MM.1S (cell line): ENCODE data around the gene FLG2.
"Not testable (repeated sequence)": the region's sequence is repeated elsewhere in the genome, so short reads cannot be mapped to it uniquely, and the experiment has no call there.

Experiments
- DNase-seq: peaks from one replicate; pipeline ENCODE4 v3.0.0-alpha.2; 2015
- H2AFZ ChIP-seq: fragments of 300-600 bp; sonication (generic); 2 replicates; pipeline ENCODE4 v1.6.0; 2016; ENCODE audit warnings: antibody characterized with exemption, low read length
- H3F3A ChIP-seq: fragments of 300-600 bp; sonication (generic); 2 replicates; pipeline ENCODE4 v1.6.1; 2016; ENCODE audit warnings: mild to moderate bottlenecking, antibody characterized with exemption, low read length, moderate library complexity, mixed read lengths; ENCODE audit not compliant: insufficient read depth
- H3K27ac ChIP-seq: fragments of 300-600 bp; sonication (generic); 2 replicates; pipeline ENCODE4 v1.5.1; 2016; ENCODE audit warnings: mild to moderate bottlenecking, low read length
- H3K27me3 ChIP-seq: fragments of 300-600 bp; sonication (generic); replicated peaks from 2 replicates; pipeline ENCODE4 v1.6.0; 2016; ENCODE audit warnings: low read length; ENCODE audit not compliant: insufficient read depth
- H3K36me3 ChIP-seq: fragments of 300-600 bp; sonication (generic); replicated peaks from 2 replicates; pipeline ENCODE4 v1.6.1; 2016; ENCODE audit warnings: mild to moderate bottlenecking, low read length, mixed read lengths; ENCODE audit not compliant: insufficient read depth
- H3K4me1 ChIP-seq: fragments of 300-600 bp; sonication (generic); 2 replicates; pipeline ENCODE4 v1.6.1; 2016; ENCODE audit warnings: low read length, mixed read lengths
- H3K4me2 ChIP-seq: fragments of 300-600 bp; sonication (generic); 2 replicates; pipeline ENCODE4 v1.6.0; 2016; ENCODE audit warnings: low read depth, low read length
- H3K4me3 ChIP-seq: fragments of 300-600 bp; sonication (generic); 2 replicates; pipeline ENCODE4 v1.5.1; 2016; ENCODE audit warnings: low read length, mixed read lengths
- H3K79me2 ChIP-seq: fragments of 300-600 bp; sonication (generic); 2 replicates; pipeline ENCODE4 v1.6.1; 2016; ENCODE audit warnings: mixed run types, low read length, mixed read lengths
- H3K9ac ChIP-seq: fragments of 300-600 bp; sonication (generic); 2 replicates; pipeline ENCODE4 v1.6.1; 2016; ENCODE audit warnings: low read length, mixed read lengths
- H3K9me2 ChIP-seq: fragments of 300-600 bp; sonication (generic); replicated peaks from 2 replicates; pipeline ENCODE4 v1.6.1; 2016; ENCODE audit warnings: mild to moderate bottlenecking, low read length, mixed read lengths; ENCODE audit not compliant: insufficient read depth
- H3K9me3 ChIP-seq: fragments of 300-600 bp; sonication (generic); replicated peaks from 2 replicates; pipeline ENCODE4 v1.6.1; 2016; ENCODE audit warnings: mild to moderate bottlenecking, low read length, mixed read lengths; ENCODE audit not compliant: insufficient read depth
- H4K20me1 ChIP-seq: fragments of 300-600 bp; sonication (generic); 2 replicates; pipeline ENCODE4 v1.6.1; 2016; ENCODE audit warnings: mild to moderate bottlenecking, low read length, moderate library complexity, mixed read lengths; ENCODE audit not compliant: insufficient read depth

The FLG2 gene

DNA sequence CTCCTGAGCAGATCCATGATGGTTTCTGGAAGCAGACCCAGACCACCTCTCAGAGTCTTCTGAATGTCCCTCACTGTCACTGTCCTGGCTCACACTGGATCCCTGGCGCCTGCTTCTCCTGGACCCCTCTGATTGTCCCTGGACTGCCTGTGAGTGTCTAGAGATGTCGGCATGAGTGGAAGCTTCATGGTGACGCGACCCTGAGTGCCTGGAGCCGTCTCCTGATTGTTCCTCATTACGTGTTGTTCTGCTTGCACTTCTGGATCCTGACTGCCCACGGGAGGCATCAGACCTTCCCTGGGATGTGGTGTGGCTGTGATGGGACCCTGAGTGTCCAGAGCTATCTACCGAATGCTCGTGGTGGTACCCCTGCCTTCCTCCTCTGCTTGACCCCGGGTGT is 53.7 kb downstream of the FLG2 start:
- not testable (repeated sequence) for H3K4me3 ChIP-seq, H3K9me2 ChIP-seq, H4K20me1 ChIP-seq, H3K4me2 ChIP-seq, H3K9ac ChIP-seq, H3K27me3 ChIP-seq, H3K4me1 ChIP-seq, H3K36me3 ChIP-seq, H3K79me2 ChIP-seq, H3K27ac ChIP-seq, H3F3A ChIP-seq, H3K9me3 ChIP-seq, H2AFZ ChIP-seq, DNase-seq

DNA sequence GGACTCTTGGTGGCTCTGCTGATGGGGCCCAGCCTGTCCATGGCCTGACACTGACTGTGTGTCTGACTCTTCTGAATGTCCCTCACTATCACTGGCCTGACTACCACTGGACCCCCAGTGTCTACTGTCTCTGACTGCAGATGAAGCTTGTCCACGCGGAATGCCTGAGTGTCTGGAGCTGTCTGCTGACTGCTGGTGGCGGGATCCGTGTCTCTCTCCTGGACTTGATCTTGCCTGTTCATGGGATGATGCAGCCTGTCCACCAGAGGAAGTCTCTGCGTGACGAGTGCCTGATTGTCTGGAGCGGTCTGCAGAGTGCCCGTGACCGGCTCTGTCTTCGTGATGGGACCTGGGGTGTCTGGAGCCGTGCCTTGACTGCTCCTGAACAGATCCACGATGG is 55.0 kb downstream of the FLG2 start:
- H3K4me3 ChIP-seq, H3K4me1 ChIP-seq, H3K27me3 ChIP-seq, H3K9me2 ChIP-seq, H3K9ac ChIP-seq, H4K20me1 ChIP-seq, H3K9me3 ChIP-seq, H3K27ac ChIP-seq, H3K36me3 ChIP-seq, H3K4me2 ChIP-seq, H2AFZ ChIP-seq, H3K79me2 ChIP-seq, DNase-seq, H3F3A ChIP-seq: not testable (repeated sequence)

DNA sequence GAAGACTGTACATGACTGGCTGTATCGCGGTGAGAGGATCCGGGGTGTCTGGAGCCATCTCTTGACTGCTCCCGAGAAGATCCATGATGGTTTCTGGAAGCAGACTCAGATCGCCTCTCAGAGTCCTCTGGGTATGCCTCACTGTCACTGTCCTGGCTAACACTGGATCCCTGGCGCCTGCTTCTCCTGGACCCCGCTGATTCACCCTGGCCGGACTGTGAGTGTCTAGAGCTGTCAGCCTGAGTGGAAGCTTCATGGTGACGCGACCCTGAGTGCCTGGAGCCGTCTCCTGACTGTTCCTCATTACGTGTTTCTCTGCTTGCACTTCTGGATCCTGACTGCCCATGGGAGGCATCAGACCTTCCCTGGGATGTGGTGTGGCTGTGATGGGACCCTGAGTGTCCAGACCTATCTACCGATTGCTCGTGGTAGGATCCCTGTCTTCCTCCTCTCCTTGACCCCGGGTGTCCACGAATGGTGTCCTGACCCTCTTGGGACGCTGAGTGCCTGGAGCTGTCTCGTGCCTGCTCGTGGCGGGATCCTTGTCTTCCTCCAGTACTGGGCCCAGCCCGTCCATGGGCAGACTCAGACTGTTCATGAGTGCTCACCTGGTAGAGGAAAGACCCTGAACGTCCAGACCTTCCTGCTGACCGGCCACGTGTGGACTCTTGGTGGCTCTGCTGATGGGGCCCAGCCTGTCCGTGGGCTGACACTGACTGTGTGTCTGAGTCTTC is 56.5 kb downstream of the FLG2 start:
- not testable (repeated sequence) for H3F3A ChIP-seq, H3K9me3 ChIP-seq, H3K4me3 ChIP-seq, H3K36me3 ChIP-seq, H3K9ac ChIP-seq, H4K20me1 ChIP-seq, H3K4me1 ChIP-seq, H3K27me3 ChIP-seq, H3K4me2 ChIP-seq, H3K79me2 ChIP-seq, H3K27ac ChIP-seq, H3K9me2 ChIP-seq, H2AFZ ChIP-seq, DNase-seq
